Effector CD8-positive, alpha-beta T cell (primary cell): Measurements from ENCODE around the gene SCRT2.
A peak's percentile ranks its signal among the peaks of the same experiment; 100 is the strongest.
"Not testable (repeated sequence)": the region's sequence is repeated elsewhere in the genome, so short reads cannot be mapped to it uniquely, and the experiment has no call there.

Source experiments
- DNase-seq: peaks from one replicate; lab custom pipeline; 2025; lab: John Stamatoyannopoulos, UW

Gene SCRT2

DNA sequence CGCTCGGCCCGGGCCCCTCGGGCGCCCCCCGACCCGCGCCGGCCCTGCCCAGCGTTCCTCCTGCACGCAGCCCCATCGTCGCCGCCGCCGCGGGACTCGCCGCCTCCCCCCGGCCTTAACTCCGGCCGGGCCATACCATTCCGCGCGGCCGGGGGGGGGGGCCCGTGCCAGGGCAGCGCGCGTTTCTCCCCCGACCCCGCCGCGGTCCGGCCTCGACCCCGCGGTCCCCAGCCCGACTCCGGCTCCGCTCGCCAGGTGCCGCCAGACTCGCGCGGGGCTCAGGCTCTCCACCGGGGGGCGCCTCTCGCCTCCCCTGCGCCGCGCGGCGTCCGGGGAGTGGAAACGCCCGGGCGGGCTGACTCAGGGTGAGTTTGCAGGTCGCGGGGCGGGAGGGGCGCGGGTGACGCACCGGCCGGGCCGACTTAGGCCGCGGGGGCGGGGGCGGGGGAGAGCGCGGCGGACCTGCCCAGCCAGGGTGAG, 22.5 kb downstream of the SCRT2 start, which contains the start of gene SRXN1:
SRXN1 (minus strand) TSS at position 91 of the 480 bp plus-strand sequence; CDS start at position 76, 15 bp downstream.
- DNase-seq: peak; percentile 40

GRCh38 chr20:652615-653109, 22.9 kb downstream of the SCRT2 start:
- no peak for DNase-seq

- no peak for DNase-seq
Measured at GRCh38 chr20:651713-652614, 23.6 kb downstream of the SCRT2 start.

DNA sequence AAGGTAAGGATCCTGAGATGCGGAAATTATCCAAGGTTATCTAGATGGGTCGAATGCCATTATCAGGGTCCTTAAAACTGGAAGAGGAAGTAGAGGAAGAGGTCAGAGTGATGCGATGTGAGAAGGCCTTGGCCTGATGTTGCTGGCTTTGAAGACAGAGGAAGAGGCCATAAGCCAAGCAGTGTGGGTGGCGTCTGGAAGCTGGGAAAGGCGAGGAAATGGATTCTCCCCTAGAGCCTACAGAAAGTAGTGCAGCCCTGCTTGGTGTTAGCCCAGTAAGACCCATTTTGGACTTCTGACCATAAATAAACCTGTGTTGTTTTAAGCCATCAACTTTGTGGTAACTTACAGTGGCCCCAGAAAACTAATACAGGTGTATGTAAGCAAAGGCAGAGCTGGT, 24.6 kb downstream of the SCRT2 start:
- no peak for DNase-seq

- no peak for DNase-seq
Measured at GRCh38 chr20:650281-650680, 25.3 kb downstream of the SCRT2 start.

DNA sequence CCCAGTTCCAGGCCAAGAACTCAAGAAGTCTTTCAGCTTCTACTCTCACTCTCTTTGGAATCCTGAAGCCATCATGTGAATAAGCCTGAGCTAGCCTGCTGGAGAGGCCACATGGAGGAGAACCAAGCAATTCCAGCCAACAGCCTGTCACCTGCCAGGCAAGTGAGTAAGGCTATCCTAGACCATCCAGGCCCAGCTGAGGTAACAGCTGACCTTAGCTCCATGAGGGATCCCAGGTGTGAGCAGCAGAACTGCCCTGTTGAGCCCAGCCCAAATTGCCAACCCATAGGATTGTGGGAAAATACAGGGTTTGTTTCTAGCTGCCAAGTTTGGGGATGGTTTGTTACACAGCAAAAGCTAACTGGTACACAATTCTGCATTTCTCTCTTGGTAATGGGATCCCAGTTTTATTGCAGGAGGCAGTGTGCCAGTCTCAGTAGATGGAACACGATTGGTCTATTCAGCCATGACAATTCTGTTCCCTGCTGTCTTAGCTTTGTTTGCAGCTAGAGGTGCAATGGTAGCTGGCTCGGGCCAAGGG, 28.1 kb downstream of the SCRT2 start:
- DNase-seq: no peak

DNA sequence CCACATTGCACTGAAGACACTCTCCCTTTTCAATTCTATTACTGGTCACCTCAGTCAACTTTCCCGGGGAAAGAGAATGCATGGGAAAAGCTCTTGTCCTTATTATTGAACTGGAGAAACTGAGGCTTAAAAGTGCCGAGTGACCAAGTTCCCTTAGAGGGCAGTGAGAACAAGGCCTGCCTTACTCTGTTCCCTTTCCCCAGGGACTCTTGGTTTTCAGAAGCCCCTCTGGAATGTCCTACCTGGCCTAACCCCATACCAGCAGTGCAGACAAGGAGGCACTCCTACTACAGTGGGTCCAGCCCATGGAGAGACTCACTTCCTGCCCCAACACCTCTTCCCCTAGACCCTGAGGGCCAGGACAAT, 28.8 kb downstream of the SCRT2 start:
- no peak for DNase-seq

DNA sequence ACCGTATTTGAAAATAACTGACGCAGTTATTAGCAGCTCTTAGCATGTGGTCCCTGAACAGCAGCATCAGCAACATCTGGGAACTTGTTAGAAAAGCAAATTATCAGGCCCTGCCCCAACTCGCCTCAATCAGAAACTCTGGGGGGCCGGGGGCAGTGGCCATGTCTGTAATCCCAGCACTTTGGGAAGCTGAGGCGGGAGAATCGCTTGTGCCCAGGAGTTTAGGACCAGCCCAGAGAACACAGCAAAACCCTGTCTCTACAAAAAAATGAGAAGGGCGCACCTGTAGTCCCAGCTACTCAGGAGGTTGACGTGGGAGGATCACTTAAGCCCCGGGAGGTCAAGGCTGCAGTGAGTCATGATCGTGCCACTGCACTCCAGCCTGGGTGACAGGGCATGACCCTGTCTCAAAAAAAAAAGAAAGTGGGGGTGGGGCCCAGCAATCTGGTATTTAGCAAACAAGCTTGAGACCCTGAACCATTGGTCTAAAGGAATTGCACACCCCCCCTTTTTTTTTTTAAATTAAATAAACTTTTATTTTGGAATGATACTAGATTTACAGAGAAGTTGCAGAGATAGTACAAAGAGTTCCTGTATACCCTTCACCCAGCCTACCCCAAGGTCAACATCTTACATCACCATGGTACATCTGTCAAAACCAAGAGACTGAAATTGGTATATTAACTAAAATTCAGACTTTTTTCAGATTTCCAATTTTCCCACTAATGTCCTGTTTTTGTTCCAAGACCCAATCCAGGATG, 29.3 kb downstream of the SCRT2 start:
- DNase-seq: no peak

- DNase-seq: peak; percentile 42
Measured at GRCh38 chr20:645318-646106, 30.1 kb downstream of the SCRT2 start.

DNA sequence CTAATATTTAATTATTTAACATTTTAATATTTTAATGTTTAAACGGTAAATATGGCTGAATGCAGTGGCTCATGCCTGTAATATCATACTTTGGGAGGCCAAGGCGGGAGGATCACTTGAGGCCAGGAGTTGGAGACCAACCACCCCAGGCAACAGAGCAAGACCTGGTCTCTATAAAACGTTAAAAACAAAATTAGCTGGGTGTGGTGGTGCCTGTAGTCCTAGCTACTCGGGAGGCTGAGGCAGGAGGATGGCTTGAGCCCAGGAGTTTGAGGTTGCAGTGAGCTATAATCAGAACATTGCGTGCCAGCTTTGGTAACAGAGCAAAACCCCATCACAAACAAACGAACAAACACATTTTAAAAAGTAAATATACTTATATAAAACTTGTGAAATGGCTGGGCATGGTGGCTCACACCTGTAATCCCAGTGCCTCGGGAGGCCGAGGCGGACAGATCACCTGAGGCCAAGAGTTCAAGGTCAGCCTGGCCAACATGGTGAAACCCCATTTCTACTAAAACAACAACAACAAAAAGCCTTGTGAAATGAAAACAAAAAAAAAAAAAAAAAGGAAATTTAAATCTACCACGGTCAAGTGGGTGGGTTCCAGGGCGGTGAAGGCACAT, 30.8 kb downstream of the SCRT2 start:
- DNase-seq: no peak

GRCh38 chr20:642398-643174, 33.0 kb downstream of the SCRT2 start:
- DNase-seq: no peak

DNA sequence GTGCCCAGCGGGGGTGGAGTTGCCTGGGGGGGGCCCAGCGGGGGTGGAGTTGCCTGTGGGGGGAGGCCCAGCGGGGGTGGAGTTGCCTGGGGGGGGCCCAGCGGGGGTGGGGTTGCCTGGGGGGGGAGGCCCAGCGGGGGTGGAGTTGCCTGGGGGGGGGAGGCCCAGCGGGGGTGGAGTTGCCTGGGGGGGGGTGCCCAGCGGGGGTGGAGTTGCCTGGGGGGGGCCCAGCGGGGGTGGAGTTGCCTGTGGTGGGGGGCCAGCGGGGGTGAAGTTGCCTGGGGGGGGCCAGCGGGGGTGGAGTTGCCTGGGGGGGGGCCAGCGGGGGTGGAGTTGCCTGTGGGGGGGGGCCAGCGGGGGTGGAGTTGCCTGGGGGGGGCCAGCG, 33.6 kb downstream of the SCRT2 start:
- DNase-seq: not testable (repeated sequence)

DNA sequence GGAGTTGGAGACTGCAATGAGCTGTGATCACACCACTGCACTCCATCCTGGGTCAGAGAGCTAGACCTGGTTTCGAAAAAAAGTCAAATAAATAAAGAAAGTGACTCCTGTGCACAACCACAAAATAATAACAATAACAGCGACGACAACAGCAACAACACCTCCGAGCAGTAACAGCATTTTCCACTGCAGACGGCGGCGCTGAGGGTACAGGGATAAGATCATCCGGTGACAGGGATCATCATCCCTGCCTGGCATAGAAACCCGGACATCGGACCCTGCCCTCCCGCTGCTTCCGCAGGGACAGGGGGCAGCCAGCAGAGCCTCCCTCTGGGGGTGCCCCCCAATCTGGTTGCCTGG, 34.1 kb downstream of the SCRT2 start:
- no peak for DNase-seq

DNA sequence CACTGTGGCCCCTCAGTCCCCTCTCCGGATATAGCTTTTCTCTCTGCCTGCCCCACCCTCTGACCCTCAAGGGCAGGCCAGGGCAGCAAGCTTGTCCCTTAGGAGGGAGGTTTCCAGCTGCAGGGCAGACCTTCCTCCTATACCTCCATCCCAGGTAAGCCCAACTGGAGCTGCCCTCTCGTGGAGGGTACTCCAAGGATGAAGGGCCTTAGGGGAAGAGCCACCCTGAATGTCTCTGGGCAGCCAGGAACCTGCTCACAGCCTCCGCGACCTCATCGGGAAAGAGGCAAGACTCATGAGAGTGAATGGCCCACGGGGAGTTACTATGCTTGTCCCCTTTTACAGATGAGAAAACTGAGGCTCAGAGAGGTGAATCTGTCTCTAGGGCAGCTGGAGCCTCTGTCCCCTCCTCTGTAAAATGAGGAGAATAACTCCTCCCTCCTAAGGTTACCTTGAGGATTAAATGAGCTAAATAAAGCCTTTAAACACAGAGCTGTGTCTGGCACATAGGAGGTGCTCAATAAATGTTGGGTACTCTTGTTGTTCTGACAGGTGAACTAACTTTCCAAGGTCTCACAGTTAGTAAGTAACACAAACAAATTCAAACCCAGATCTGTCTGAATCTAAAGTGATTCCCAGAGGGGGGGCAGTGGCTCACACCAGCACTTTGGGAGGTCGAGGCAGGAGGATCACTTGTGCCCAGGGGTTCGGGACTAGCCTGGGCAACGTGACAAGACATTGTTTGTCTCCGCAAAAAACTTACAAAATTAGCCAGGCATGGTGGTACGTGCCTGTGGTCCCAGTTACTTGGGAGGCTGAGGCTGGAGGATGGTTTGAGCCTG, 34.7 kb downstream of the SCRT2 start:
- no peak for DNase-seq

DNA sequence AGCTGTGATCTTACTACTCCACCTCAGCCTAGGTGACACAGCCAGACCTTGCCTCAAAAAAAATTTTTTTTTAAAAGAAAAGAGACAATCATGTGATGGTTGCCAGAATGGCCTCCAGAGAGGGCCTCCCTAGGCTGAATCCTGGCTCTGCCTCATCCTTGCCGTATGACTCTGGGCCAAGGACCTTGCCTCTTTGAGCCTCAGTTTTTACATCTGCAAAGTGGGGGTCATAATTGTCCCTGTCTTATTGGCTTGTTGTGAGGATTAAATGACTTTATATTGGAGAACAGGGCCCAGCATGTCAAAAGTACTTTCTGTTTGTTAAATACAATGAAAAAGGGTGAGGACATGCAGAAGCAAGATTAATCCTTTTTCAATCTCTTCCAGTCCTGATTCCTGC, 37.0 kb downstream of the SCRT2 start:
- no peak for DNase-seq

- DNase-seq: no peak
Measured at GRCh38 chr20:637559-637958, 38.0 kb downstream of the SCRT2 start.

DNA sequence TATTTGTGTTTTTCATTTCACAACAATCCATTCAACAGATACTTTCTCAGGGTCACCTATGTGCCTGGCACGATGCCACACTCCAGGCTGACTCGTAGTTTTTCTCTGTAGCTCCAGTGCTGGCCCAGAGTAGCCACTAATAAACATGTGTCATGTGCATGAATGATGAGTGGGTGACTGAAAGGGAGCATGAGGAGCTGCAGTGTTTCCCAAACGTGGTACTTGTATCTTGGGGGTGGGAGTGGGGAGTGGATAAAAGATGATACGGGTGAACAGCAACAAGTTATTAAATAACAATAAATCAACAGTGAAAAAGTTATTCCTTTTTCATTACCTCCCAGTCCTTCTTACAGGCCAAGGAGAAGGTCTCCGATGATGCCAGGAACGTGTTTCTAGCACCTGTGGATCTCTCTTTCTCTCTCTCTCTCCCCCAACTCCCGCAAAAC, 39.7 kb downstream of the SCRT2 start:
- no peak for DNase-seq

- no peak for DNase-seq
Measured at GRCh38 chr20:635028-635892, 40.3 kb downstream of the SCRT2 start.
